MM.1S (cell line): Measurements from ENCODE around the gene UTP4.

Experiments used
- DNase-seq: peaks from one replicate; pipeline ENCODE4 v3.0.0-alpha.2; 2015
- H2AFZ ChIP-seq: fragments of 300-600 bp; sonication (generic); 2 replicates; pipeline ENCODE4 v1.6.0; 2016; ENCODE audit warnings: antibody characterized with exemption, low read length
- H3F3A ChIP-seq: fragments of 300-600 bp; sonication (generic); 2 replicates; pipeline ENCODE4 v1.6.1; 2016; ENCODE audit warnings: mild to moderate bottlenecking, antibody characterized with exemption, low read length, moderate library complexity, mixed read lengths; ENCODE audit not compliant: insufficient read depth
- H3K27ac ChIP-seq: fragments of 300-600 bp; sonication (generic); 2 replicates; pipeline ENCODE4 v1.5.1; 2016; ENCODE audit warnings: mild to moderate bottlenecking, low read length
- H3K27me3 ChIP-seq: fragments of 300-600 bp; sonication (generic); replicated peaks from 2 replicates; pipeline ENCODE4 v1.6.0; 2016; ENCODE audit warnings: low read length; ENCODE audit not compliant: insufficient read depth
- H3K36me3 ChIP-seq: fragments of 300-600 bp; sonication (generic); replicated peaks from 2 replicates; pipeline ENCODE4 v1.6.1; 2016; ENCODE audit warnings: mild to moderate bottlenecking, low read length, mixed read lengths; ENCODE audit not compliant: insufficient read depth
- H3K4me1 ChIP-seq: fragments of 300-600 bp; sonication (generic); 2 replicates; pipeline ENCODE4 v1.6.1; 2016; ENCODE audit warnings: low read length, mixed read lengths
- H3K4me2 ChIP-seq: fragments of 300-600 bp; sonication (generic); 2 replicates; pipeline ENCODE4 v1.6.0; 2016; ENCODE audit warnings: low read depth, low read length
- H3K4me3 ChIP-seq: fragments of 300-600 bp; sonication (generic); 2 replicates; pipeline ENCODE4 v1.5.1; 2016; ENCODE audit warnings: low read length, mixed read lengths
- H3K79me2 ChIP-seq: fragments of 300-600 bp; sonication (generic); 2 replicates; pipeline ENCODE4 v1.6.1; 2016; ENCODE audit warnings: mixed run types, low read length, mixed read lengths
- H3K9ac ChIP-seq: fragments of 300-600 bp; sonication (generic); 2 replicates; pipeline ENCODE4 v1.6.1; 2016; ENCODE audit warnings: low read length, mixed read lengths
- H3K9me2 ChIP-seq: fragments of 300-600 bp; sonication (generic); replicated peaks from 2 replicates; pipeline ENCODE4 v1.6.1; 2016; ENCODE audit warnings: mild to moderate bottlenecking, low read length, mixed read lengths; ENCODE audit not compliant: insufficient read depth
- H3K9me3 ChIP-seq: fragments of 300-600 bp; sonication (generic); replicated peaks from 2 replicates; pipeline ENCODE4 v1.6.1; 2016; ENCODE audit warnings: mild to moderate bottlenecking, low read length, mixed read lengths; ENCODE audit not compliant: insufficient read depth
- H4K20me1 ChIP-seq: fragments of 300-600 bp; sonication (generic); 2 replicates; pipeline ENCODE4 v1.6.1; 2016; ENCODE audit warnings: mild to moderate bottlenecking, low read length, moderate library complexity, mixed read lengths; ENCODE audit not compliant: insufficient read depth
- CTCF ChIP-seq: fragments of 300-600 bp; sonication (generic); IDR thresholded peaks from 2 replicates; pipeline ENCODE4 v1.5.1; 2016; ENCODE audit warnings: antibody characterized with exemption, low read length, mixed read lengths
- EZH2 ChIP-seq: fragments of 300-600 bp; sonication (generic); optimal IDR thresholded peaks from 2 replicates; pipeline ENCODE3; 2017; ENCODE audit warnings: low read depth, mild to moderate bottlenecking, antibody characterized with exemption, low read length, mixed read lengths
- EZH2phosphoT487 ChIP-seq: fragments of 300-600 bp; sonication (generic); IDR thresholded peaks from 2 replicates; pipeline ENCODE4 v1.6.1; 2018; ENCODE audit warnings: antibody characterized with exemption, low read length

UTP4 gene

GRCh38 chr16:69157196-69157595 lies 24.7 kb downstream of the UTP4 start:
- no peak overlapping the region for H3K4me2 ChIP-seq
- no peaks in the 10 kb centered on the region for H3K9me3 ChIP-seq
- no peak overlapping the region for H3K4me3 ChIP-seq
- H2AFZ ChIP-seq = no peak overlapping the region
- no peaks in the 10 kb centered on the region; the same call in 1 of the 2 replicates for H3K36me3 ChIP-seq
- no peaks in the 10 kb centered on the region for H3K27me3 ChIP-seq
- TF ChIP-seq CTCF (no peak), EZH2phosphoT487 (no peak), EZH2 (no peak)
- no peaks in the 10 kb centered on the region for H3K9me2 ChIP-seq
- H3K9ac ChIP-seq = no peak overlapping the region
- no peaks in the 10 kb centered on the region for H3F3A ChIP-seq
- no peaks in the 10 kb centered on the region for H4K20me1 ChIP-seq
- no peak overlapping the region for H3K27ac ChIP-seq
- DNase-seq = no peak
- no peaks in the 10 kb centered on the region for H3K4me1 ChIP-seq
- H3K79me2 ChIP-seq = no peaks in the 10 kb centered on the region

- Histone ChIP-seq H3K4me2 (no peak overlapping the region), H3K4me3 (no peak overlapping the region), H3K9ac (no peak overlapping the region), H3F3A (no peaks in the 10 kb centered on the region), H3K9me2 (no peaks in the 10 kb centered on the region), H3K27ac (no peak overlapping the region), H2AFZ (no peak overlapping the region), H3K79me2 (no peaks in the 10 kb centered on the region), H3K4me1 (no peaks in the 10 kb centered on the region), H3K9me3 (no peaks in the 10 kb centered on the region), H3K36me3 (peaks cover 1% of the 10 kb centered on the region; the same call in 1 of the 2 replicates), H3K27me3 (no peaks in the 10 kb centered on the region), H4K20me1 (no peaks in the 10 kb centered on the region)
- TF ChIP-seq CTCF = no peak
- no peak for TF ChIP-seq EZH2phosphoT487
- TF ChIP-seq EZH2 = no peak
- DNase-seq = no peak
These were observed 27.7 kb downstream of the UTP4 start for GRCh38 chr16:69160192-69160591.

- Histone ChIP-seq H3K4me2 (no peak overlapping the region), H3K36me3 (peaks cover 11% of the 10 kb centered on the region; the same call in 1 of the 2 replicates), H3K9me3 (no peaks in the 10 kb centered on the region), H3K27ac (no peak overlapping the region), H3K9ac (no peak overlapping the region), H3K4me1 (no peaks in the 10 kb centered on the region), H3K27me3 (no peaks in the 10 kb centered on the region), H2AFZ (no peak overlapping the region), H3K79me2 (no peaks in the 10 kb centered on the region), H3K9me2 (no peaks in the 10 kb centered on the region), H3F3A (no peaks in the 10 kb centered on the region), H4K20me1 (no peaks in the 10 kb centered on the region), H3K4me3 (no peak overlapping the region)
- no peak for TF ChIP-seq CTCF
- no peak for TF ChIP-seq EZH2phosphoT487
- TF ChIP-seq EZH2 = no peak
- no peak for DNase-seq
These were observed 33.1 kb downstream of the UTP4 start for GRCh38 chr16:69165584-69165983.
